Posterior vena cava (tissue), 2 donors: ENCODE measurements around the gene LGALS12. TPM values are rescaled to one million over a fixed set of nuclear protein-coding genes. Genes with fewer than 3 reads are reported as not detected.

Experiments used
- DNase-seq: peaks from one replicate; pipeline ENCODE4 v3.0.0-alpha.2; 2020; ENCODE audit warnings: low spot score
- intact Hi-C, 2 donors: fragments of 100-400 bp; cut with DNase I; formaldehyde crosslinking; loops; one replicate each; pipeline versions ENCODE4 v1.14.1 to v1.14.2; 2022 to 2023
- total RNA-seq, 2 donors: library from RNA; stranded (reverse); fragmentation: NEBNext Ultra II Directional; extraction: Animal tissue kit (Norgen Biotek cat#: 25700); gene quantifications; one replicate each; pipeline ENCODE4 v1.2.1, GENCODE V29; 2021
- donor health status: DM: yes; HTN: yes; CAD: no.
- donor health status: DM: yes; HTN: yes; CAD: no.

The LGALS12 gene
- total RNA-seq, 2 donors from 2014 or later: 0.90 to 1.1 TPM

DNA sequence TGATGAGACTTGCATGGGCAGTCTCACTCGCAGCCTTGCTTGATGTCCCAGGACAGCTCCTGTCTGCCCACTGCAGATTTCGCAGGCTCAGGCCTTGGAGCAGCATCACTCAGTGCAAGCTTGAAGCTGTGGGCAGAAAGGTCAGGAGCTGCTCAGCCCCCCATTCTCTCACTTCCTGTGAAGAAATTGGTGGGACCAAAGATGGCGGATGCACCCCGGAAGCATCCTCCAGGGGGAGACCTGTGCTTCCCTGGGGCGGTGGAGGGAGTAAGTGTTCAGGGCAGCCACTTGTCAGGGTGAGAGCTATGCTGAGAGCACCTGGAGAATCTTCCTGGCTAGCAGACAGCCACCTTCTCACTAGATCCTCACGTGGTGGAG lies 46.0 kb downstream of the LGALS12 start:
- DNase-seq: no peak
- intact Hi-C loops: no loop called here

DNA sequence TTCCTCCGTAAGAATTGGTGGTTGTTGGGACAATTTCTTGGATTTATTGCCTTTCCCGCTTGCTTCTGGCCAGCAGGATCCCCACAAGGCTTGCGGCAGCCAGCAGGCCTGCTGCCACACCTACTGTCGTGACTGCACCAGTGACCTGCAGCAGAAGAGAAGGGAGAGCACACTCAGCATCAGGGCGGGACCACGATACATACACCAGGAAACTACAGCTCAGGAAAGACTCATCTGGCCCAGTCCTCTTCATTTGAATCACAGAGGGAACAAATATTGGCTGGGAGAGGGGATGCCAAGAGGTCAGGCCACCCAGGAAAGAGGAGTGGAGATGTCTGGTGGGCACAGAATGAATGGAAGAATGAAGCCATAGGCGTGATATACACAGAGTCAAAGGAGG lies 47.0 kb downstream of the LGALS12 start:
- intact Hi-C loops: no loop called here
- DNase-seq: no peak

DNA sequence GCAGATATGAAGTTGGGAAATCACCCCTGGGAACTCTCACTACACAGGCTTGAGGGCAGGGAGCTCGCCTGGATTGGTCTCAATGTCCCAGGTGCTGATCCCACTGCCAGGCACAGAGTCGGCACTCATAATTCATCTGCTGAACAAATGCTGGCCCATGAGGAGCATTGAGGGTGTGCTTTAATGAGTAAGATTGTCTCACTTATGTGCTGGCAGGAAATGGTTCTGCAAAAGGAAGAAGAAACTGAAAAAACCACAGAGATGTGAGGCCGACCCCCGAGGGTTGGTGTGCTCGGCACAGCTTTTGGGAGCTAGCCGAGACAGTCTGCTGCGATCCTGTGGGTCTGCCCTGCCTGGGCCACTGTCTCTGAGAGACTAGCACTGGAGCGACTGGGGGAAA lies 47.9 kb downstream of the LGALS12 start:
- DNase-seq: no peak
- intact Hi-C loops: no loop called here

DNA sequence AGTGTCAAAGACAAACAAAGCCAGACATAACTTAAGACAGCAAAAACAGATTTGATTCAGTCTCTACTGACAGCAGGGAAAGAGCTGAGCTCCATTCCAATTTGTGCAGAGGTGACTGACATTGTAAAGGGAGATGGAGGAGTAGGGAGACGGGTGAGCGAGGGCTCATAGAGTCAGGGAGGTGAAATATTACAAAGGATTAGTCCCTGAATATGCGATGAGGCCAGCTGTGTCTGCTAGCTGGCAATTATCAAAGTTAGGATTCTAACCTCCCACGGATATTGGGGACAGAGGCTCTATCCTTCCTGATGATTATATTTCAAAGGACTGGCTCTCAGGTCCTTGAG lies 49.0 kb downstream of the LGALS12 start:
- intact Hi-C loops: no loop called here
- DNase-seq: no peak

DNA sequence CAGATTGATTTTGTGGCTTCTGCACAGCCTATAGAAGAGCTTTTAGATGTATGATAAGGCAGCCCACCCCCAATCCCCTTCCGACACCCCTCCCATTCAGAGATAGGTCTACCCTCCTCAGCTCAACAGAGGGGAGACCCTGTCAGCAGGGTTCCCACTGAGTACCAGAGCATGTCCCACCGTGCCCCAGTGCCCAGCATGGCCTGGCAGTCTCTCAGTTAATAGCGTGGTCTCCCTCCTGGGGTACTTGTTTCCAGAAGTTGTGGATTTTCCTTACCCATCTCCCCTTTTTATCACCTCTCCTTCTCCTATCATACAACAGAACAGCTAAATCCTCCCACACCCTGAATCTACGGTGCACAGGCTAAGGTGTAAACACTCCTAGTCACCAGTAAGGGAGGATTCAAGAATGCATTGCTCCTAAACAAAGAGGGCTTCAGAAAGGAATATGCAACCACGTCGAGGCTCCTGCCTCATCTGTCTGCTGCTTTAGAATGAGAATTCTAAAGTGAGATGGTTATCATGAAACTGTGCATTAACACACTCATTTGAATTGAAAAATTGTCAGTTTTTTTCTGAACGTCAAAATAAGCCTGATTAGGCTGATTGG lies 50.6 kb downstream of the LGALS12 start:
- intact Hi-C loops: no loop called here
- DNase-seq: no peak

DNA sequence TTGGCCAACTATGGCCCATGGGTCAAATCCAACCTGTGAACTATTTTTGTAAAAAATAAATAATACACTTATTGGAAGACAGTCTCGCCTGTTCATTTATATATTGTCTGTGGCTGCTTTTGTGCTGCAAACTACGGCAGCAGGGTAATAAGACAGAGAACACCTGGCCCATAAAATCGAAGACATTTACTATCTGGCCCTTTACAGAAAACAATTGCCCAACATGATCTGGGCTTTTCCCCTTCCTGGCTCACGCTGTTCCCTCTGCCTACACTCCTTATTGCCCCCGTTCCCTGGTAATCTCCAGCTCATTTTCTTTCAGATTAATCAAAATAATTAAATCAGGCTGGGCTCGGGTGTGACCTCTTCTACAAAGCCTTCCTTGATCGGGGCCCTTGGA lies 51.7 kb downstream of the LGALS12 start:
- no peak for DNase-seq
- intact Hi-C loops: no loop called here

DNA sequence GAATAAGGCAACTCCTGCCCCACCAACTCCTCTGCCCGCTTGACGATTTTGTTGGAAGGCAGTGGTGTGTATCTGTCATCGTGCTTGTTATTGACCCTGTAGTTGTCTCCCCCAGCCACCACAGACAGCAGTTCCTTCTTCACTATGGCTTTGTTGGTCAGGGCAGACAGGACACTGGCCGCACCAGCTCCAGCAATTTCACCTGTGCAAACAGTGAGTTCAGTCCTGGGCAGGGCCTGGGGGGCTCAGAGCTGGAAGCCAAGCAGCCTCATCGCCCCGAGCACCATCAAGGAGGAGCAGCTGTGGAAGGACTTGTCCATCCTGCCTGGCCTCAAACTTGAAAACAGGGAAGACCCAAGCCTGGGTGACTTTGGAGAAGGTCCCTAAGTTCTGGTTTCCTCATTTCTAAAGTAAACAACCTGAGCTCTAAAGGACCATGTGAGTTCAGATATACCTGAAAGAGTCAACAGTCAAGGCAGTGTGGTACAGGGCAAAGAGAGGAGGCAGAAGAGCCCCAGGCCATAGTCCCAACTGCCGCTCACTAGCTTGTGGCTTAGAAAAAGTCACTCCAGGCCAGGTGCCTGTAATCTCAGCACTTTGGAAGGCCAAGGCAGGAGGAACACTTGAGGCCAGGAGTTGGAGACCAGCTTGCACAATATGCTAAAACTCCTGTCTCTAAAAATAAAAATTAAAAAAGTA lies 52.7 kb downstream of the LGALS12 start:
- no peak for DNase-seq

DNA sequence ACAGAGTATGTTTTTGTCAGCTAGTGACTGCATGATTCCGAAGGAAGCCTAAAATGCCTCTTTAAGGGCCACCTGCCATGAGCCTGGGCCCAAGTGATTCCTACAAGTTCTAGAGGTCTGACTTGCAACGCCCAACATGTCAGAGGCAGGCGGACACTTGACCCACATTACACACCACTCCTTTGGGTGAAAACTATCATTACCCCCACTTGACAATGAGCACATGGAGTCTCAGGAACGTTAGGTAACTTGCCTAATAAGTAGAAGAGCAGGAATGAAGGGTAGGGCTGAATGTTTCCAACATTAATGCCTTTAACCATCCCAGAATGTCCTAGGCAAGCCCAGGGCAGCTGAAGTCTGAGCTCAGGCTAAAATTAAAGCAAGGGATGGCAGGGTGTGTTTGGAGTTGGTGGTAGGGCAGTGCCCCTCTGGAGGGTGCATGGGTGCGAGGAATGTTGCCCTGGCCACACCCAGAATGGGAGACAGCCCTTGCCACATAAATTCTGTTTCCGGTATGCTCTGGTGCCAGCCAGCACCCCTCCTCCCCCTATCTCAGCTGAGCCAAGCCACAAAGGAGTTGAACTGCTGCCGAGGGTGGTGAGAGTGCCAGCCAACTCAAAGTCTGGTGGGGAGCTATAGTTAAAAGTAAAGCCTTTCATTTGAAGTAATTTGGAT lies 54.8 kb downstream of the LGALS12 start:
- DNase-seq: no peak
- intact Hi-C loops: no loop called here

More for the DNA sequence above, 52.7 kb downstream of the LGALS12 start:
- intact Hi-C loops: no loop called here

DNA sequence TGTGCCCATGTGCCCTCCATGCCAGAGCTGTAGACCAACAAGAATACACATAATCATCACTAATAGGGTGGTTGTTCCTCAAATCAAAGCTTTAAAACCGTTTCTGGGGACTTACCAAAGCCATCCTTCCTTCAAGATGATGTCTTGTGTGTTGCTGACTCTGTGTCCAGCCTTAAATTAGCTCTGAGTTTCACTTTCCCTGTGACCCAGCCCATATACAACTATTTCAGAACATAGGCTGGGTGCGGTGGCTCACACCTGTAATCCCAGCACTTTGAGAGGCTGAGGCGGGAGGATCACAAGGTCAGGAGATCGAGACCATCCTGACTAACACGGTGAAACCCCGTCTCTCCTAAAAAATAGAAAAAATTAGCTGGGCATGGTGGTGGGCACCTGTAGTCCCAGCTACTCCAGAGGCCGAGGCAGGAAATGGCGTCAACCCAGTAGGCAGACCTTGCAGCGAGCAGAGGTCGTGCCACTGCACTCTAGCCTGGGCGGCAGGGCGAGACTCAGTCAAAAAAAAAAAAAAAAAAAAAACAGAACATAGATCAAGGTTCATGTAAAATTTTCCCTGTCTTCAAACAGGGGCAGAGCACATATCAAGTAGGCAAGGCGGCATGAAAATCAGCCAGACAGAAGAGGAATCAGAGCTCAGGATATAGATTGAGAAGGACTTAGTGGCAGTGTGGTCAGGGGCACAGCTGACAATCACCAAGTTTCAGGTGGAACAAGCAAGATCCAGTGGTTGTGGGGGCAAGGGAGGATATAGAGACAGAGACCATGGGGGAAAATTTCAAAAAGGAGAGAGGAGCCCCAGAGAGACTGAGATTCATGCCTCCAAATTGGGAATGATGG lies 57.5 kb downstream of the LGALS12 start, which contains the start of gene PLAAT2:
Gene PLAAT2 (minus strand): TSS at position 179 of the 855 bp plus-strand sequence. CDS start 55 bp downstream, at position 124.
- no peak for DNase-seq
- intact Hi-C loops: no loop called here

DNA sequence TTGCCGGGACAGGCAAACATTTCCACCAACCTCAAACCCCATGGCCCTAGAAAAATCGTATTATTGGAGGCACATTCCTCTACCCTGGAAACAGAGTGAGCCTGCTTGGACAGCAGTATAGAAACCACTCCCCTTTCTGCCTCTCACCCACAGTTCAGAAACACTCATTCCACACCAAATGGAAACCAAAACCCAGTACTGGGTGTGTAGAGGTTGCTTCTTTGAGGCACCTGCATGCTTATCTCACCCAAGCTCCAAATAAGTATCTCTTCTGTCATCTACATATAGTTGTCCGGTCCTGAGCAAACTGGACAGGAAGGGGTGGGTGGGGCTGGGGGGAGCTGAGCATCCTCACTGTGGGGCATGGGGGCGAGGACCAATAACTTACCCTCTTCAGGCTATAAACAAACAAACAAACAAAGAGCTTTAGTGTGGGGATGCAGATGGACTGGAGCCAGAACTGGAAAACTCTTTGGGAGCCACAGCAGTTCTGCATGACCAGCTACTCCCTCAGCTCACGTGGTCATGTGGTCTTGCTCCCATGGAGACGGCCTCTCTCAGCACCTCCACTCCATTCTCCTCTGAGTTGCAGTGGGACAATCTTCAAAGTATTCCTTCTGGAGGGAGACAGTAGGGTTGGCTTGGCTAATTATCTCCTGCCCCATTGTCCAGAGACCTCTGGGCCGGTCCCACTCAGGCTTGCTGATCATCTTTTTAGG lies 58.3 kb downstream of the LGALS12 start:
- intact Hi-C loops: no loop called here
- no peak for DNase-seq

DNA sequence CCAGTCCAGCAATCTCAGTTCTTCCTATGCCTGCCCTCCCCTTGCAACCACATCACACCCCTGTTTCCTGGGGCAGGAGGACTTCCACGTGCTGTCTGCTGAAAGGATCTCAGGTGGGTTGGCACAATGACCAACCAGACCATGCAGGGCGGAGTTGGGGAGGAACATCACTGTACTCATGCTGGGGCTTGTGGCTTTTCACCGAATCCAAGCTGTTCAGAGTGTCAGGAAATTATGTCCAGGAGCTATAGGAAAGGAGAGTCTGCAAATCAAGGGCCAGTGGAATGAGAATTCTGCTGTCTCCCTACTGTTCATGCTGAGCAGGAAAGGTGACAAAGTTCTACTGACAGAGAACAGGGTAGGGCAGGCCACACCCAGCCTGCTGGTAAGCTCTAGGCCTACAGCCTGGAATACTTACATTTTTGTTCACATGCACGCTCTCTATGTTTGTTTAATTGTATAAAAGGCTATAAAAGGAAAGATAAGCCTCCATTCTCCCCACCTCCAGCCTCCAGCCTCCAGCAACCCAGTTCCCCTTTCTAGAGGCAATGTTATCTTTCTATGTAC lies 59.0 kb downstream of the LGALS12 start:
- no peak for DNase-seq
- intact Hi-C loops: no loop called here

Other genes with a start within 250 kb of the LGALS12 start
- gene SLC22A9, start 136.3 kb upstream of the LGALS12 start, total RNA-seq: not detected
- gene PLAAT5, start 14.9 kb upstream of the LGALS12 start, total RNA-seq: 1 to 10 TPM in 1 of 2 donors, under 1 TPM in 1; 0.86 to 3.2 TPM
- gene PLAAT4, start 30.7 kb downstream of the LGALS12 start, total RNA-seq: 10 to 100 TPM; 11.5 to 19.3 TPM
- gene PLAAT2, start 57.3 kb downstream of the LGALS12 start, total RNA-seq: not detected
- gene PLAAT3, start 108.3 kb downstream of the LGALS12 start, total RNA-seq: 10 to 100 TPM; 31.8 to 42.4 TPM
- gene ATL3, start 165.3 kb downstream of the LGALS12 start, total RNA-seq: 100 to 1,000 TPM; 208 to 264 TPM
- gene RTN3, start 175.4 kb downstream of the LGALS12 start, total RNA-seq: 10 to 100 TPM; 80.3 to 88.4 TPM